ENCODE results near the gene LRRC8D. TPM values are rescaled to one million over a fixed set of nuclear protein-coding genes. Genes with fewer than 3 reads are reported as not detected.
A peak's percentile ranks its signal among the peaks of the same experiment; 100 is the strongest.

LRRC8D gene
- total RNA-seq, 1 experiment from 2014 or later: 15.0 TPM

GRCh38 chr1:89822109-89822962 lies 1.5 kb downstream of the LRRC8D start:
- H3K79me2 ChIP-seq (ENCODE audit: insufficient read depth, low read length): no peaks in the 10 kb centered on the region
- POLR2A ChIA-PET: no interaction called here
- H3K4me2 ChIP-seq (ENCODE audit: low read length): peak overlapping the region; percentile 93
- peak overlapping the region; percentile 71 to 74 for H3K4me3 ChIP-seq (replicated peaks in 1 of 2; ENCODE audit: low read depth in 1 of 2, low read length in 2 of 2)
- H2AFZ ChIP-seq (ENCODE audit: low read depth, low read length, poor library complexity, severe bottlenecking): peak overlapping the region; percentile 31
- H3K27me3 ChIP-seq (ENCODE audit: insufficient read depth, low read length): no peaks in the 10 kb centered on the region
- H3K9me3 ChIP-seq (ENCODE audit: control insufficient read depth in 1 of 2, insufficient read depth in 1 of 2, low read depth in 1 of 2, low read length in 2 of 2): no peaks in the 10 kb centered on the region
- BruUV-seq (replicated peaks): TSS peak; percentile 51
- DNase-seq (ENCODE audit: low read depth, low spot score) (no peak), ATAC-seq (no peak)
- H4K20me1 ChIP-seq (ENCODE audit: insufficient read depth): no peaks in the 10 kb centered on the region
- intact Hi-C loops (cut with micrococcal nuclease): no loop called here
- RAD21 ChIA-PET (ENCODE audit: low non-redundant PET in 1 of 2, low total read pairs in 2 of 2, uncharacterized antibody in 2 of 2, unreplicated experiment in 2 of 2): no interaction called here
- CTCF ChIA-PET: interaction anchor here (0.9 to 1.0 kb wide), 2 partner anchors 18 to 20 kb away, joined by 3 read pairs; no protein-coding TSS in a partner anchor
- peaks cover 4 to 19% of the 10 kb centered on the region in 2 experiments; a peak in 3 of 4 replicates for H3K4me1 ChIP-seq (ENCODE audit: control insufficient read depth in 1 of 2, insufficient read depth in 2 of 2, low read length in 2 of 2)
- no peak overlapping the region for H3K27ac ChIP-seq (ENCODE audit: low read depth, low read length)
- H3K9me2 ChIP-seq (ENCODE audit: insufficient read depth): no peaks in the 10 kb centered on the region
- TF ChIP-seq FOSL1 (IDR thresholded peaks at IDR 0.05; ENCODE audit: low read depth) (no peak), CEBPB (IDR thresholded peaks at IDR 0.05; ENCODE audit: low read depth) (no peak), MAX (IDR thresholded peaks at IDR 0.05) (no peak)
- peak overlapping the region; percentile 64 for H3K9ac ChIP-seq (ENCODE audit: low read length)
- no peaks in the 10 kb centered on the region for H3K36me3 ChIP-seq (ENCODE audit: control insufficient read depth in 1 of 2, insufficient read depth in 2 of 2, low read length in 2 of 2)

- Histone ChIP-seq H3K27ac (ENCODE audit: low read depth, low read length) (no peak overlapping the region), H2AFZ (ENCODE audit: low read depth, low read length, poor library complexity, severe bottlenecking) (no peak overlapping the region), H3K9me3 (ENCODE audit: control insufficient read depth in 1 of 2, insufficient read depth in 1 of 2, low read depth in 1 of 2, low read length in 2 of 2) (no peaks in the 10 kb centered on the region), H3K4me1 (ENCODE audit: control insufficient read depth in 1 of 2, insufficient read depth in 2 of 2, low read length in 2 of 2) (peaks cover 4 to 19% of the 10 kb centered on the region in 2 experiments; a peak in 3 of 4 replicates), H3K4me3 (replicated peaks in 1 of 2; ENCODE audit: low read depth in 1 of 2, low read length in 2 of 2) (no peak overlapping the region), H3K9me2 (ENCODE audit: insufficient read depth) (no peaks in the 10 kb centered on the region), H3K4me2 (ENCODE audit: low read length) (no peak overlapping the region), H3K79me2 (ENCODE audit: insufficient read depth, low read length) (no peaks in the 10 kb centered on the region), H3K9ac (ENCODE audit: low read length) (no peak overlapping the region), H3K27me3 (ENCODE audit: insufficient read depth, low read length) (no peaks in the 10 kb centered on the region), H3K36me3 (ENCODE audit: control insufficient read depth in 1 of 2, insufficient read depth in 2 of 2, low read length in 2 of 2) (no peaks in the 10 kb centered on the region), H4K20me1 (ENCODE audit: insufficient read depth) (no peaks in the 10 kb centered on the region)
- DNase-seq (ENCODE audit: low read depth, low spot score): no peak
- intact Hi-C loops (cut with micrococcal nuclease): no loop called here
- RAD21 ChIA-PET (ENCODE audit: low non-redundant PET in 1 of 2, low total read pairs in 2 of 2, uncharacterized antibody in 2 of 2, unreplicated experiment in 2 of 2): no interaction called here
- CTCF ChIA-PET: no interaction called here
- ATAC-seq: no peak
- TF ChIP-seq ELF1 (IDR thresholded peaks at IDR 0.05; ENCODE audit: borderline replicate concordance, low read depth) (no peak), CEBPB (IDR thresholded peaks at IDR 0.05; ENCODE audit: low read depth) (peak; percentile 34; the same call in 1 of the 2 replicates), CBX3 (IDR thresholded peaks at IDR 0.05; ENCODE audit: low read depth) (no peak)
- BruUV-seq (replicated peaks): no TSS peak
- POLR2A ChIA-PET: no interaction called here
Measured at GRCh38 chr1:89822999-89823628, 2.3 kb downstream of the LRRC8D start.

Measured in HCT116 (cell line).